ENCODE measurements around the gene KIRREL2.

DNA sequence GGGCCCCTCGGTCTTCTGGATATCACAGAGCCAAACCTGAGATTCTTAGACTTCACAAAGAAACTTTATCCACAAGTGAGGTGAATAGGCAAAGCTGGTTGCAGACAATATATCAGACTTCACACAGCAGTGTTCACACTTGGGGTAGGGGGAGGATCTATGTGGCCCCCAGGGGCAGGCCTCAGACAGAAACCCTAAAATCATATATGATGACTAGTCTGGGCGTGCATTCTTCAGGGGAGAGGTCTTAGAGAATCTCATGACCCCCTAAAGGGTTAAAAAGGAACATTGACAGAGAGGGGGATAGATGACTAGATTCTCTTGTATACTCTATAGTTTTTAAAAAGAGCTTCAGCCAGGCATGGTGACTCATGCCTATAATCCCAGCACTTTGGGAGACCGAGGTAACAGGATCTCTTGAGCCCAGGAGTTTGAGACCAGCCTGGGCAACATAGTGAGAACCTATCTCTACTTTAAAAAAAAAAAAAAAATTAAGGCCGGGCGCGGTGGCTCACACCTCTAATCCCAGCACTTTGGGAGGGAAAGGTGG, 48.5 kb downstream of the KIRREL2 start:
- TF ChIP-seq, protein P1, sequence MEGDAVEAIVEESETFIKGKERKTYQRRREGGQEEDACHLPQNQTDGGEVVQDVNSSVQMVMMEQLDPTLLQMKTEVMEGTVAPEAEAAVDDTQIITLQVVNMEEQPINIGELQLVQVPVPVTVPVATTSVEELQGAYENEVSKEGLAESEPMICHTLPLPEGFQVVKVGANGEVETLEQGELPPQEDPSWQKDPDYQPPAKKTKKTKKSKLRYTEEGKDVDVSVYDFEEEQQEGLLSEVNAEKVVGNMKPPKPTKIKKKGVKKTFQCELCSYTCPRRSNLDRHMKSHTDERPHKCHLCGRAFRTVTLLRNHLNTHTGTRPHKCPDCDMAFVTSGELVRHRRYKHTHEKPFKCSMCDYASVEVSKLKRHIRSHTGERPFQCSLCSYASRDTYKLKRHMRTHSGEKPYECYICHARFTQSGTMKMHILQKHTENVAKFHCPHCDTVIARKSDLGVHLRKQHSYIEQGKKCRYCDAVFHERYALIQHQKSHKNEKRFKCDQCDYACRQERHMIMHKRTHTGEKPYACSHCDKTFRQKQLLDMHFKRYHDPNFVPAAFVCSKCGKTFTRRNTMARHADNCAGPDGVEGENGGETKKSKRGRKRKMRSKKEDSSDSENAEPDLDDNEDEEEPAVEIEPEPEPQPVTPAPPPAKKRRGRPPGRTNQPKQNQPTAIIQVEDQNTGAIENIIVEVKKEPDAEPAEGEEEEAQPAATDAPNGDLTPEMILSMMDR (IDR thresholded peaks at IDR 0.05) = no peak
- TF ChIP-seq POLR2A (IDR thresholded peaks at IDR 0.05) = no peak

Measured in testis (tissue), 2 donors.